Spleen (tissue), 7 donors: ENCODE measurements around the gene KATNIP.

Experiments used
- POLR2A ChIP-seq, 3 donors: fragments of 450-650 bp; IDR thresholded peaks; one replicate each; pipeline ENCODE4 v1.5.1; 2017; ENCODE audit warnings: antibody characterized with exemption in 3 of 3, mild to moderate bottlenecking in 1 of 3
- TF ChIP-seq, protein P1 (sequence below), 11 experiments: fragments of 200-600 bp in 7 of 11; fragments of 450-650 bp in 4 of 11; sonication (generic) in 4 of 11; IDR thresholded peaks in 8 of 11; conservative IDR thresholded peaks in 3 of 11; 1 replicate in 7 of 11; 2 replicates in 4 of 11; pipeline versions ENCODE4 v1.4.0 to v1.8.0; 2016 to 2021; ENCODE audit warnings: antibody characterized with exemption in 11 of 11, inconsistent platforms in 4 of 11, mild to moderate bottlenecking in 1 of 11
- donor health status: DM: no; HTN: no; CAD: no; lungs with moderate emphysema.
- donor health status: DM: no; HTN: no; CAD: no.
- donor health status: DM: no; HTN: no; CAD: no.

DNA sequence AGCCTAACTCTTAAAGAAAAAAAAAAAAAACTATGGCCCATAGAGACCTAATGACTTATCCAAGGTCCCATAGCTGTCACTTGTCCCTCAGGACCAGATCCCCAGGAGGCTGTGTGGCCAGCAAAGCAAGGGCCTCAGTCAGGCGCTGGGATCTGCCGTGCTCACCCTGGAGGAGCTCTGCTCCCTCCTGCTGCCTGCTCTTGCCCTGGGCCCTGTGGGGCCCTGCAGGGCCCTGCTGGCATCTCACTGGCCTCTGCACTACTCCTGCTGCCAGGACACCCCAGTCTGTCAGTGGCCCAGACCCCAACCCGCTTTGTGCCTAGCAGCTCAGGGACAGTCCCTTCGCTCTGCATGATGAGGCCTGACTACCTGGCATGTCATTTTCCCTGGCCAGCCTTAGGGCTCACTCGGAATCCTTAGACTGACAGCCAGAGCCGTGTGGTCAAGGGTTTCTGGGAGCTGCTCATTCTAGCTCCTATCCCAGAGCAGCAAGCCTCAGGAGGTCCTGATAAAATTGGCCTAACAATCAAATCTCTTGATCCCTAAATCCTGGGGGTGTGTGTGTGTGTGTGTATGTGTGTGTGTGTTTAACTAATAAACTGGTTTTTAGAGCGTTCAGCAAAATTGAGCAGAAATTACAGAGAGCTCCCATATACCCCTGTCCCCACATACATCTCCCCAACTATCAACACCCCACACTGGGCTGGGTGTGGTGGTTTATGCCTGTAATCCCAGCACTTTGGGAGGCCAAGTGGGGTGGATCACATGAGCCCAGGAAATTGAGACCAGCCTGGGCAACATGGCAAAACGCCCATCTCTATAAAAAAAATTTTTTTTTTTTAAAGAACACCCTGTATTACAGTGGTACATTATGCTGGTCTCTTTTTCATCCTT lies 21.7 kb downstream of the KATNIP start:
- no peak for TF ChIP-seq POLR2A (IDR thresholded peaks at IDR 0.05)
- TF ChIP-seq, protein P1, sequence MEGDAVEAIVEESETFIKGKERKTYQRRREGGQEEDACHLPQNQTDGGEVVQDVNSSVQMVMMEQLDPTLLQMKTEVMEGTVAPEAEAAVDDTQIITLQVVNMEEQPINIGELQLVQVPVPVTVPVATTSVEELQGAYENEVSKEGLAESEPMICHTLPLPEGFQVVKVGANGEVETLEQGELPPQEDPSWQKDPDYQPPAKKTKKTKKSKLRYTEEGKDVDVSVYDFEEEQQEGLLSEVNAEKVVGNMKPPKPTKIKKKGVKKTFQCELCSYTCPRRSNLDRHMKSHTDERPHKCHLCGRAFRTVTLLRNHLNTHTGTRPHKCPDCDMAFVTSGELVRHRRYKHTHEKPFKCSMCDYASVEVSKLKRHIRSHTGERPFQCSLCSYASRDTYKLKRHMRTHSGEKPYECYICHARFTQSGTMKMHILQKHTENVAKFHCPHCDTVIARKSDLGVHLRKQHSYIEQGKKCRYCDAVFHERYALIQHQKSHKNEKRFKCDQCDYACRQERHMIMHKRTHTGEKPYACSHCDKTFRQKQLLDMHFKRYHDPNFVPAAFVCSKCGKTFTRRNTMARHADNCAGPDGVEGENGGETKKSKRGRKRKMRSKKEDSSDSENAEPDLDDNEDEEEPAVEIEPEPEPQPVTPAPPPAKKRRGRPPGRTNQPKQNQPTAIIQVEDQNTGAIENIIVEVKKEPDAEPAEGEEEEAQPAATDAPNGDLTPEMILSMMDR (IDR thresholded peaks at IDR 0.05 in 8 of 11, conservative IDR thresholded peaks at IDR 0.05 in 3 of 11): no peak
